IMR-90 (cell line): ENCODE measurements around the gene OR8D4. TPM values are rescaled to one million over a fixed set of nuclear protein-coding genes. Genes with fewer than 3 reads are reported as not detected.

Experiments used
- ATAC-seq: fragments of 200-7000 bp; cut with Tn5 transposase; 2 replicates; pipeline ENCODE4 v1.9.1; 2020; ENCODE audit warnings: low read depth, mild to moderate bottlenecking, moderate library complexity
- BruUV-seq: library from RNA; stranded (reverse); fragments of 400-500 nt; replicated peaks from 2 replicates; lab custom pipeline; 2021; lab: Mats Ljungman, UMichigan
- CTCF ChIA-PET: fragments of 300-600 bp; formaldehyde crosslinking; extraction: SDS; loops from one replicate; lab custom pipeline; 2021; ENCODE audit warnings: antibody characterized with exemption; lab: Yijun Ruan, JAX
- POLR2A ChIA-PET: fragments of 300-600 bp; sonication (Branson Sonifier 250); formaldehyde crosslinking; loops from one replicate; lab custom pipeline; 2022; ENCODE audit warnings: antibody characterized with exemption; ENCODE audit not compliant: unreplicated experiment; lab: Charles Lee
- DNase-seq: peaks from one replicate; pipeline ENCODE4 v3.0.0; 2013
- H2AFZ ChIP-seq: replicated peaks from 2 replicates; pipeline ENCODE3; 2013; ENCODE audit warnings: low read length, mild to moderate bottlenecking; ENCODE audit not compliant: poor library complexity
- H2AK5ac ChIP-seq: 2 replicates; pipeline ENCODE4 v1.6.1; 2013; ENCODE audit warnings: low read depth, low read length, inconsistent platforms
- H2AK9ac ChIP-seq: replicated peaks from 2 replicates; pipeline ENCODE3; 2013; ENCODE audit warnings: mild to moderate bottlenecking, low read depth, low read length, moderate library complexity; ENCODE audit not compliant: poor library complexity
- H2BK120ac ChIP-seq: 2 replicates; pipeline ENCODE4 v1.6.1; 2013; ENCODE audit warnings: low read depth, low read length, inconsistent platforms
- H2BK15ac ChIP-seq: 3 replicates; pipeline ENCODE4 v1.6.1; 2013; ENCODE audit warnings: low read depth, low read length, inconsistent platforms
- H2BK20ac ChIP-seq: 2 replicates; pipeline ENCODE4 v1.6.1; 2013; ENCODE audit warnings: low read depth, mild to moderate bottlenecking, inconsistent platforms, low read length, moderate library complexity
- H2BK5ac ChIP-seq: 2 replicates; pipeline ENCODE4 v1.6.1; 2013; ENCODE audit warnings: mild to moderate bottlenecking, low read depth, low read length, inconsistent platforms; ENCODE audit not compliant: poor library complexity, severe bottlenecking
- H3K14ac ChIP-seq: replicated peaks from 2 replicates; pipeline ENCODE4 v1.6.1; 2013; ENCODE audit warnings: low read depth, low read length, inconsistent platforms
- H3K18ac ChIP-seq: 2 replicates; pipeline ENCODE4 v1.6.1; 2013; ENCODE audit warnings: low read depth, low read length, control low read depth
- H3K23ac ChIP-seq: 2 replicates; pipeline ENCODE4 v1.6.1; 2013; ENCODE audit warnings: low read depth, low read length, inconsistent platforms
- H3K27ac ChIP-seq: 2 replicates; pipeline ENCODE4 v1.5.1; 2013; ENCODE audit warnings: mild to moderate bottlenecking, control low read depth, low read length; ENCODE audit not compliant: insufficient read depth
- H3K27me3 ChIP-seq: 2 replicates; pipeline ENCODE4 v1.6.1; 2013; ENCODE audit warnings: low read length; ENCODE audit not compliant: control insufficient read depth, insufficient read depth
- H3K36me3 ChIP-seq: 2 replicates; pipeline ENCODE4 v1.6.1; 2013; ENCODE audit warnings: low read length, mixed read lengths; ENCODE audit not compliant: control insufficient read depth, insufficient read depth
- H3K4ac ChIP-seq: 2 replicates; pipeline ENCODE4 v1.6.1; 2013; ENCODE audit warnings: low read depth, low read length, inconsistent platforms
- H3K4me1 ChIP-seq: 2 replicates; pipeline ENCODE4 v1.6.1; 2013; ENCODE audit warnings: low read length, mixed read lengths; ENCODE audit not compliant: control insufficient read depth, insufficient read depth
- H3K4me2 ChIP-seq: 2 replicates; pipeline ENCODE4 v1.6.1; 2013; ENCODE audit warnings: low read depth, mild to moderate bottlenecking, control low read depth, low read length, moderate library complexity
- H3K4me3 ChIP-seq: 2 replicates; pipeline ENCODE4 v1.5.1; 2013; ENCODE audit warnings: low read depth, mild to moderate bottlenecking, control low read depth, low read length, moderate library complexity; ENCODE audit not compliant: insufficient read depth
- H3K56ac ChIP-seq: 2 replicates; pipeline ENCODE4 v1.6.1; 2013; ENCODE audit warnings: low read length, inconsistent platforms; ENCODE audit not compliant: insufficient read depth; ENCODE audit errors: extremely low read depth
- H3K79me1 ChIP-seq, 2 experiments: 2 replicates each; pipeline ENCODE4 v1.6.1; 2013; ENCODE audit warnings: low read length in 2 of 2, inconsistent platforms in 1 of 2, low read depth in 1 of 2
- H3K9ac ChIP-seq: 2 replicates; pipeline ENCODE4 v1.6.1; 2013; ENCODE audit warnings: low read depth, low read length, control low read depth
- H3K9me1 ChIP-seq: 2 replicates; pipeline ENCODE4 v1.6.1; 2013; ENCODE audit warnings: low read length, inconsistent platforms; ENCODE audit not compliant: insufficient read depth
- H3K9me3 ChIP-seq: 2 replicates; pipeline ENCODE4 v1.6.1; 2013; ENCODE audit warnings: low read length; ENCODE audit not compliant: control insufficient read depth, insufficient read depth
- H4K20me1 ChIP-seq: 2 replicates; pipeline ENCODE4 v1.6.1; 2013; ENCODE audit warnings: low read length, inconsistent platforms; ENCODE audit not compliant: insufficient read depth
- H4K5ac ChIP-seq: 2 replicates; pipeline ENCODE4 v1.6.1; 2013; ENCODE audit warnings: mild to moderate bottlenecking, low read depth, low read length, control low read depth
- H4K8ac ChIP-seq, 2 experiments: 2 replicates each; pipeline ENCODE4 v1.6.1; 2013; ENCODE audit warnings: low read depth in 2 of 2, low read length in 2 of 2, control low read depth in 1 of 2, inconsistent platforms in 1 of 2
- H4K91ac ChIP-seq: 2 replicates; pipeline ENCODE4 v1.6.1; 2013; ENCODE audit warnings: low read depth, low read length, inconsistent platforms; ENCODE audit not compliant: insufficient read depth
- BHLHE40 ChIP-seq: fragments of 150-350 bp; IDR thresholded peaks from 2 replicates; pipeline ENCODE4 v1.6.1; 2016; ENCODE audit warnings: mild to moderate bottlenecking, low read depth, low read length
- CEBPB ChIP-seq: IDR thresholded peaks from 2 replicates; pipeline ENCODE4 v1.6.1; 2012; ENCODE audit warnings: low read depth, low read length, improper control_type of control experiment
- CHD1 ChIP-seq: IDR thresholded peaks from 2 replicates; pipeline ENCODE4 v1.6.1; 2012; ENCODE audit warnings: low read depth, low read length, improper control_type of control experiment
- CTCF ChIP-seq: conservative IDR thresholded peaks from 2 replicates; pipeline ENCODE4 v1.5.1; 2012; ENCODE audit warnings: mild to moderate bottlenecking, low read depth, low read length, improper control_type of control experiment
- ELK1 ChIP-seq: fragments of 150-350 bp; IDR thresholded peaks from 2 replicates; pipeline ENCODE4 v1.6.1; 2016; ENCODE audit warnings: low read depth, mild to moderate bottlenecking, low read length, moderate library complexity, borderline replicate concordance
- FOS ChIP-seq: fragments of 150-350 bp; IDR thresholded peaks from 2 replicates; pipeline ENCODE4 v1.6.1; 2016; ENCODE audit warnings: low read depth, low read length
- MAZ ChIP-seq: IDR thresholded peaks from 2 replicates; pipeline ENCODE4 v1.6.1; 2012; ENCODE audit warnings: low read depth, mild to moderate bottlenecking, low read length, improper control_type of control experiment, moderate library complexity, borderline replicate concordance
- POLR2A ChIP-seq: IDR thresholded peaks from 2 replicates; pipeline ENCODE4 v1.6.1; 2012; ENCODE audit warnings: mild to moderate bottlenecking, low read depth, low read length
- RAD21 ChIP-seq: IDR thresholded peaks from 2 replicates; pipeline ENCODE4 v1.6.1; 2012; ENCODE audit warnings: low read length, improper control_type of control experiment
- RCOR1 ChIP-seq: IDR thresholded peaks from 2 replicates; pipeline ENCODE4 v1.6.1; 2012; ENCODE audit warnings: mild to moderate bottlenecking, low read length, improper control_type of control experiment; ENCODE audit not compliant: insufficient replicate concordance
- RFX5 ChIP-seq: IDR thresholded peaks from 2 replicates; pipeline ENCODE4 v1.8.0; 2012; ENCODE audit warnings: low read depth, mild to moderate bottlenecking, low read length, moderate library complexity
- SMC3 ChIP-seq: fragments of 150-350 bp; IDR thresholded peaks from 2 replicates; pipeline ENCODE4 v1.6.1; 2016; ENCODE audit warnings: low read depth, mild to moderate bottlenecking, antibody characterized with exemption, low read length, moderate library complexity
- USF2 ChIP-seq: fragments of 150-350 bp; IDR thresholded peaks from 2 replicates; pipeline ENCODE4 v1.6.1; 2017; ENCODE audit warnings: mild to moderate bottlenecking, antibody characterized with exemption, low read length, low read depth
- WGBS, 2 experiments: methylation state at CpG; one replicate each; pipeline versions ENCODE4 v1.1.5 to v1.1.7; 2013; ENCODE audit warnings: missing lambda C conversion rate in 2 of 2; ENCODE audit not compliant: insufficient read length in 1 of 2; ENCODE audit errors: extremely low coverage in 2 of 2; 5-methylcytosine and 5-hydroxymethylcytosine counted together
- dilution Hi-C: fragments of 300-500 bp; cut with HindIII; formaldehyde crosslinking; loops from one replicate; pipeline ENCODE4 v1.14.3; 2018; ENCODE audit warnings: low sequenced_read_pairs; ENCODE audit not compliant: unreplicated experiment
- in situ Hi-C: fragments of 300-500 bp; cut with MboI; formaldehyde crosslinking; loops from 3 replicates; pipeline ENCODE4 v1.14.3; 2019; ENCODE audit warnings: low sequenced_read_pairs, inconsistent platforms, mixed read lengths
- intact Hi-C: fragments of 100-400 bp; cut with micrococcal nuclease; formaldehyde crosslinking; loops from 2 replicates; pipeline ENCODE4 v1.10.0; 2022
- polyA plus RNA-seq, 3 experiments: library from polyadenylated mRNA; depleted of rRNA; stranded (reverse); fragments of >200 nt; gene quantifications; 2 replicates each; pipeline ENCODE4 v1.2.3, GENCODE V29; 2012; ENCODE audit warnings: low replicate concordance in 1 of 3
- total RNA-seq: library from RNA; depleted of rRNA; stranded (reverse); fragments of >200 nt; gene quantifications from 2 replicates; pipeline ENCODE4 v1.2.3, GENCODE V29; 2012

Gene OR8D4
- total and polyA plus RNA-seq, 2 of the 4 experiments (the other 2 are of a cell fraction), result not detected

- Histone ChIP-seq H3K23ac (no peak overlapping the region), H2AFZ (no peak overlapping the region), H2BK20ac (no peak overlapping the region), H3K4me1 (no peaks in the 10 kb centered on the region), H3K9me3 (peaks cover 2% of the 10 kb centered on the region; the same call in 1 of the 2 replicates), H4K20me1 (no peaks in the 10 kb centered on the region), H3K14ac (no peak overlapping the region), H3K36me3 (no peaks in the 10 kb centered on the region), H2BK15ac (no peak overlapping the region), H2BK120ac (no peak overlapping the region), H4K8ac (no peak overlapping the region), H4K91ac (no peak overlapping the region), H3K27ac (no peak overlapping the region), H3K56ac (no peak overlapping the region), H4K5ac (no peak overlapping the region), H3K27me3 (no peaks in the 10 kb centered on the region), H3K4me2 (no peak overlapping the region), H3K4ac (no peak overlapping the region), H3K4me3 (no peak overlapping the region), H2BK5ac (no peak overlapping the region), H3K18ac (no peak overlapping the region), H3K9me1 (no peaks in the 10 kb centered on the region), H3K79me1 (no peaks in the 10 kb centered on the region), H2AK9ac (no peak overlapping the region), H3K9ac (no peak overlapping the region), H2AK5ac (no peak overlapping the region)
- ChIA-PET CTCF (interaction anchor here (0.6 kb wide), 1 partner anchor 36 kb away, joined by 3 read pairs; no protein-coding TSS in a partner anchor), POLR2A (no interaction called here)
- WGBS, 2 experiments, result no CpG with 5 or more reads among the region's 4 CpGs
- ATAC-seq, result no peak
- DNase-seq, result no peak
- in situ Hi-C loops, result no loop called here
- dilution Hi-C loops, result no loop called here
- no TSS peak for BruUV-seq
- intact Hi-C loops, result no loop called here
- TF ChIP-seq RAD21 (no peak), MAZ (no peak), RFX5 (no peak), ELK1 (no peak), CHD1 (no peak), FOS (no peak), CTCF (no peak), RCOR1 (no peak), POLR2A (no peak), SMC3 (no peak), BHLHE40 (no peak), USF2 (no peak), CEBPB (no peak)
These were observed 21.1 kb upstream of the OR8D4 start for GRCh38 chr11:123880912-123881311.
